Astrocyte of the spinal cord (primary cell): Measurements from ENCODE around the gene TBC1D22A.

Experiments used
- DNase-seq: peaks from one replicate; pipeline ENCODE4 v3.0.0; 2011; ENCODE audit warnings: low read depth, low spot score
- H3K4me3 ChIP-seq: 2 replicates; pipeline ENCODE4 v1.5.1; 2011; ENCODE audit warnings: low read depth, mild to moderate bottlenecking, low read length, moderate library complexity
- CTCF ChIP-seq: IDR thresholded peaks from 2 replicates; pipeline ENCODE4 v1.5.1; 2012; ENCODE audit warnings: low read depth, mild to moderate bottlenecking, low read length, inconsistent platforms
- in situ Hi-C: cut with HindIII; loops from 2 replicates; pipeline ENCODE4 v1.10.0; 2017; ENCODE audit warnings: low sequenced_read_pairs

Gene TBC1D22A

GRCh38 chr22:46763051-46763705 lies 728 bp downstream of the TBC1D22A start:
- H3K4me3 ChIP-seq: peak overlapping the region; percentile 100
- DNase-seq: peak; percentile 57
- TF ChIP-seq CTCF: no peak
- in situ Hi-C loops: no loop called here

- in situ Hi-C loops: no loop called here
- no peak for TF ChIP-seq CTCF
- H3K4me3 ChIP-seq: no peak overlapping the region
- no peak for DNase-seq
These were observed 1.8 kb downstream of the TBC1D22A start for GRCh38 chr22:46764140-46764680.

GRCh38 chr22:46764779-46765485 lies 2.5 kb downstream of the TBC1D22A start:
- in situ Hi-C loops: no loop called here
- no peak for DNase-seq
- no peak overlapping the region for H3K4me3 ChIP-seq
- TF ChIP-seq CTCF: no peak

- DNase-seq: no peak
- H3K4me3 ChIP-seq: no peak overlapping the region
- no peak for TF ChIP-seq CTCF
- in situ Hi-C loops: no loop called here
These were observed 4.2 kb downstream of the TBC1D22A start for GRCh38 chr22:46766611-46767010.

GRCh38 chr22:46767249-46767985 lies 5.0 kb downstream of the TBC1D22A start:
- TF ChIP-seq CTCF: no peak
- DNase-seq: no peak
- in situ Hi-C loops: no loop called here
- H3K4me3 ChIP-seq: no peak overlapping the region

GRCh38 chr22:46769191-46769675 lies 6.8 kb downstream of the TBC1D22A start:
- DNase-seq: no peak
- TF ChIP-seq CTCF: no peak
- no peak overlapping the region for H3K4me3 ChIP-seq
- in situ Hi-C loops: no loop called here
